Measurements from ENCODE around the gene CHTF18. TPM values are rescaled to one million over a fixed set of nuclear protein-coding genes. Genes with fewer than 3 reads are reported as not detected.
A peak's percentile ranks its signal among the peaks of the same experiment; 100 is the strongest.

Gene CHTF18
- total RNA-seq, 2 experiments from 2014 or later: 30.7 to 31.1 TPM

- POLR2A ChIA-PET: interaction anchor here (0.6 to 1.5 kb wide), 5 partner anchors 19 to 287 kb away, joined by 3 to 14 read pairs (median 3); partner anchors contain the start of genes CCDC78, CHTF18 and RPUSD1
- Mint-ChIP-seq H3K9me3 (no peaks in the 10 kb centered on the region), H3K4me1 (ENCODE audit: low read depth) (peaks cover 15% of the 10 kb centered on the region), H3K27me3 (peaks cover 13% of the 10 kb centered on the region), H3K4me3 (peak overlapping the region; percentile 95), H3K27ac (peak overlapping the region; percentile 92), H3K36me3 (ENCODE audit: low read depth) (no peaks in the 10 kb centered on the region)
- peak; percentile 83 for ATAC-seq (ENCODE audit: poor library complexity)
- Histone ChIP-seq H3K4me3 (ENCODE audit: low read length) (peak overlapping the region; percentile 75), H3K36me3 (ENCODE audit: insufficient read depth, low read length) (no peaks in the 10 kb centered on the region), H3K9me3 (ENCODE audit: control insufficient read depth in 1 of 2, insufficient read depth in 1 of 2, low read length in 2 of 2) (peaks cover 0 to 10% of the 10 kb centered on the region in 2 experiments), H3K27ac (ENCODE audit: low read depth in 1 of 2, low read length in 2 of 2) (peak overlapping the region; percentile 72 to 87), H3K27me3 (ENCODE audit: control insufficient read depth in 1 of 2, insufficient read depth in 2 of 2, low read length in 2 of 2) (peaks cover 4 to 12% of the 10 kb centered on the region in 2 experiments), H3K4me1 (ENCODE audit: insufficient read depth, low read length) (peaks cover 21% of the 10 kb centered on the region)
- no peak for TF ChIP-seq CTCF (IDR thresholded peaks at IDR 0.05)
- intact Hi-C loops (cut with DNase I, micrococcal nuclease): loop anchor here in 1 of 2 experiments (1.0 to 5.0 kb wide), 3 partner anchors 18 to 165 kb away; partner anchors contain the start of gene LMF1
- peak; percentile 58 to 92 (median 77) for DNase-seq
- CTCF ChIA-PET: no interaction called here
These were observed 19.1 kb downstream of the CHTF18 start for GRCh38 chr16:807347-808084.

- no peak for TF ChIP-seq CTCF (IDR thresholded peaks at IDR 0.05)
- ChIA-PET CTCF (no interaction called here), POLR2A (no interaction called here)
- Histone ChIP-seq H3K27me3 (ENCODE audit: control insufficient read depth in 1 of 2, insufficient read depth in 2 of 2, low read length in 2 of 2) (peaks cover 5 to 13% of the 10 kb centered on the region in 2 experiments), H3K27ac (ENCODE audit: low read depth in 1 of 2, low read length in 2 of 2) (peak overlapping the region; percentile 66 to 72), H3K4me3 (ENCODE audit: low read length) (peak overlapping the region; percentile 75), H3K36me3 (ENCODE audit: insufficient read depth, low read length) (no peaks in the 10 kb centered on the region), H3K9me3 (ENCODE audit: control insufficient read depth in 1 of 2, insufficient read depth in 1 of 2, low read length in 2 of 2) (peaks cover 0 to 11% of the 10 kb centered on the region in 2 experiments), H3K4me1 (ENCODE audit: insufficient read depth, low read length) (peaks cover 21% of the 10 kb centered on the region)
- no peak for ATAC-seq (ENCODE audit: poor library complexity)
- Mint-ChIP-seq H3K4me3 (peak overlapping the region; percentile 95), H3K27me3 (peaks cover 17% of the 10 kb centered on the region), H3K27ac (peak overlapping the region; percentile 92), H3K4me1 (ENCODE audit: low read depth) (peaks cover 15% of the 10 kb centered on the region), H3K36me3 (ENCODE audit: low read depth) (no peaks in the 10 kb centered on the region), H3K9me3 (no peaks in the 10 kb centered on the region)
- no peak for DNase-seq
- intact Hi-C loops (cut with DNase I, micrococcal nuclease): loop anchor here in 1 of 2 experiments (5.0 kb wide), 1 partner anchor 164 kb away; the partner anchor contains the start of gene LMF1
These were observed 19.6 kb downstream of the CHTF18 start for GRCh38 chr16:808085-808386.

- H3K9me3 Mint-ChIP-seq: no peaks in the 10 kb centered on the region
- ATAC-seq (ENCODE audit: poor library complexity) (peak; percentile 60), DNase-seq (peak in 13 of 14 experiments; percentile 32 to 70 (median 45))
- Histone ChIP-seq H3K27me3 (ENCODE audit: control insufficient read depth in 1 of 2, insufficient read depth in 2 of 2, low read length in 2 of 2) (peaks cover 20 to 43% of the 10 kb centered on the region in 2 experiments), H3K9me3 (ENCODE audit: control insufficient read depth in 1 of 2, insufficient read depth in 1 of 2, low read length in 2 of 2) (peaks cover 0 to 29% of the 10 kb centered on the region in 2 experiments), H3K4me3 (ENCODE audit: low read length) (no peak overlapping the region), H3K4me1 (ENCODE audit: insufficient read depth, low read length) (peaks cover 15% of the 10 kb centered on the region), H3K27ac (ENCODE audit: low read depth in 1 of 2, low read length in 2 of 2) (no peak overlapping the region), H3K36me3 (ENCODE audit: insufficient read depth, low read length) (no peaks in the 10 kb centered on the region)
- H3K4me3 Mint-ChIP-seq: peak overlapping the region; percentile 60
- intact Hi-C loops (cut with DNase I, micrococcal nuclease): loop anchor here (1.0 to 10.0 kb wide), 5 partner anchors 242 to 381 kb away; no protein-coding TSS in a partner anchor
- POLR2A ChIA-PET: no interaction called here
- H3K27ac Mint-ChIP-seq: no peak overlapping the region
- H3K4me1 Mint-ChIP-seq (ENCODE audit: low read depth): peaks cover 9% of the 10 kb centered on the region
- TF ChIP-seq CTCF (IDR thresholded peaks at IDR 0.05): peak; percentile 65
- peaks cover 32% of the 10 kb centered on the region for H3K27me3 Mint-ChIP-seq
- H3K36me3 Mint-ChIP-seq (ENCODE audit: low read depth): no peaks in the 10 kb centered on the region
- CTCF ChIA-PET: no interaction called here
These were observed 24.9 kb downstream of the CHTF18 start for GRCh38 chr16:813204-813915.

Measured in CD4-positive, alpha-beta T cell (primary cell).